ENCODE measurements around the gene F13A1.

DNA sequence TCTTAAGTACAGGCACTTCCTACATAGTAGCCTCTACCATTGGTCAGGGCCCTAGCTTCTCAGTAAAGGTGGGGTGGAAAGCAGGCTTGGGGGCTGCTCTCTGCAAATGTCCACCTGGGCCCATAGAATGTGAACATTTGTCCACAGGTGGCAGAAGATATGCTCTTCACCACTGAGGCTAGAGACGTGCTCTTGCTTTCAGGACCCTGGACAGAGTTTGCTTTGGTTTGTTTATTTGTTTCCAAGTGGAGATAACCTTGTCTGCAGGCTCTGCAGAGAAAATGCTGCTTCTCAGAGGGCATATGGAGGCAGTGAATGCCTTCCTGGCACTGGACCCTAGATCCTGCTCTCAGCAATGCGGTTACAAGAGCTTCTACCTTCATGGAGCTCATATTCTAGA lies 129.0 kb downstream of the F13A1 start:
- TF ChIP-seq ESRRG (CRISPR knock-in tag; IDR thresholded peaks at IDR 0.05) (no peak), CSDC2 (CRISPR knock-in tag; IDR thresholded peaks at IDR 0.05) (no peak), ZFP3 (CRISPR knock-in tag; IDR thresholded peaks at IDR 0.05) (no peak), ARNTL (CRISPR knock-in tag; IDR thresholded peaks at IDR 0.05; ENCODE audit: borderline replicate concordance, low read depth) (no peak), RARB (CRISPR knock-in tag; IDR thresholded peaks at IDR 0.05) (no peak), ZFP30 (CRISPR knock-in tag; IDR thresholded peaks at IDR 0.05) (no peak), GLIS3 (CRISPR knock-in tag; IDR thresholded peaks at IDR 0.05) (no peak)
- TF ChIP-seq, protein P1, sequence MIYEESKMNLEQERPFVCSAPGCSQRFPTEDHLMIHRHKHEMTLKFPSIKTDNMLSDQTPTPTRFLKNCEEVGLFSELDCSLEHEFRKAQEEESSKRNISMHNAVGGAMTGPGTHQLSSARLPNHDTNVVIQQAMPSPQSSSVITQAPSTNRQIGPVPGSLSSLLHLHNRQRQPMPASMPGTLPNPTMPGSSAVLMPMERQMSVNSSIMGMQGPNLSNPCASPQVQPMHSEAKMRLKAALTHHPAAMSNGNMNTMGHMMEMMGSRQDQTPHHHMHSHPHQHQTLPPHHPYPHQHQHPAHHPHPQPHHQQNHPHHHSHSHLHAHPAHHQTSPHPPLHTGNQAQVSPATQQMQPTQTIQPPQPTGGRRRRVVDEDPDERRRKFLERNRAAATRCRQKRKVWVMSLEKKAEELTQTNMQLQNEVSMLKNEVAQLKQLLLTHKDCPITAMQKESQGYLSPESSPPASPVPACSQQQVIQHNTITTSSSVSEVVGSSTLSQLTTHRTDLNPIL (CRISPR knock-in tag; IDR thresholded peaks at IDR 0.05; ENCODE audit: low read depth) = no peak
- TF ChIP-seq, protein P2, sequence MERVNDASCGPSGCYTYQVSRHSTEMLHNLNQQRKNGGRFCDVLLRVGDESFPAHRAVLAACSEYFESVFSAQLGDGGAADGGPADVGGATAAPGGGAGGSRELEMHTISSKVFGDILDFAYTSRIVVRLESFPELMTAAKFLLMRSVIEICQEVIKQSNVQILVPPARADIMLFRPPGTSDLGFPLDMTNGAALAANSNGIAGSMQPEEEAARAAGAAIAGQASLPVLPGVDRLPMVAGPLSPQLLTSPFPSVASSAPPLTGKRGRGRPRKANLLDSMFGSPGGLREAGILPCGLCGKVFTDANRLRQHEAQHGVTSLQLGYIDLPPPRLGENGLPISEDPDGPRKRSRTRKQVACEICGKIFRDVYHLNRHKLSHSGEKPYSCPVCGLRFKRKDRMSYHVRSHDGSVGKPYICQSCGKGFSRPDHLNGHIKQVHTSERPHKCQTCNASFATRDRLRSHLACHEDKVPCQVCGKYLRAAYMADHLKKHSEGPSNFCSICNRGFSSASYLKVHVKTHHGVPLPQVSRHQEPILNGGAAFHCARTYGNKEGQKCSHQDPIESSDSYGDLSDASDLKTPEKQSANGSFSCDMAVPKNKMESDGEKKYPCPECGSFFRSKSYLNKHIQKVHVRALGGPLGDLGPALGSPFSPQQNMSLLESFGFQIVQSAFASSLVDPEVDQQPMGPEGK (CRISPR knock-in tag; IDR thresholded peaks at IDR 0.05; ENCODE audit: borderline replicate concordance) = no peak

All from SK-N-SH treated with all-trans-retinoic acid at 6 μM for 48 hours (cell line).